ENCODE measurements around the gene TEX2. TPM values are rescaled to one million over a fixed set of nuclear protein-coding genes. Genes with fewer than 3 reads are reported as not detected.

The TEX2 gene
- total and polyA plus RNA-seq, 2 donors (not counting 3 experiments of a cell fraction or from before 2014, with no cell fraction given), result 13.3 to 25.8 TPM

GRCh38 chr17:64135000-64135399, 128.1 kb downstream of the TEX2 start:
- Histone ChIP-seq H3K4me2 (ENCODE audit: insufficient read depth, low read length) (no peak overlapping the region), H3K9ac (replicated peaks; ENCODE audit: extremely low read depth, insufficient read depth, low read length) (no peak overlapping the region), H4K20me1 (replicated peaks; ENCODE audit: control insufficient read depth, extremely low read depth, insufficient read depth, low read length) (no peaks in the 10 kb centered on the region), H3K9me3 (replicated peaks; ENCODE audit: control insufficient read depth, insufficient read depth, low read length) (no peaks in the 10 kb centered on the region), H3K27ac (ENCODE audit: insufficient read depth, low read depth, low read length) (no peak overlapping the region), H2AFZ (ENCODE audit: low read depth, low read length) (no peak overlapping the region), H3K4me1 (ENCODE audit: control insufficient read depth, extremely low read depth, insufficient read depth, low read length) (peaks cover 11% of the 10 kb centered on the region), H3K79me2 (ENCODE audit: control insufficient read depth, insufficient read depth, low read length) (no peaks in the 10 kb centered on the region), H3K4me3 (replicated peaks in 1 of 3; ENCODE audit: insufficient read depth in 1 of 3, low read depth in 1 of 3, low read length in 3 of 3) (no peak overlapping the region), H3K27me3 (ENCODE audit: control insufficient read depth in 2 of 2, insufficient read depth in 2 of 2, low read length in 2 of 2) (no peaks in the 10 kb centered on the region), H3K36me3 (ENCODE audit: control insufficient read depth in 2 of 2, extremely low read depth in 1 of 2, insufficient read depth in 2 of 2, low read length in 2 of 2) (no peaks in the 10 kb centered on the region), H3K9me1 (replicated peaks; ENCODE audit: control insufficient read depth, extremely low read depth, insufficient read depth, low read length) (no peaks in the 10 kb centered on the region)
- dilution Hi-C loops (cut with MboI; ENCODE audit: extremely low pct_ligation_motif_present, low sequenced_read_pairs) (loop anchor here (25.0 kb wide), 1 partner anchor 98 kb away; no protein-coding TSS in a partner anchor), intact Hi-C loops (cut with micrococcal nuclease) (no loop called here)
- no TSS peak for BruUV-seq (replicated peaks)
- ChIA-PET CTCF (interaction anchor here (0.8 to 10.7 kb wide), 5 partner anchors 72 to 224 kb away, joined by 3 to 802 read pairs (median 33); partner anchors contain the start of genes CSHL1, GH1 and ICAM2), POLR2A (no interaction called here)
- DNase-seq (ENCODE audit: low read depth, low spot score), result no peak
- FAIRE-seq, result no peak
- TF ChIP-seq FOS (IDR thresholded peaks at IDR 0.05; ENCODE audit: borderline replicate concordance, insufficient read depth, low read length), result no peak
- TF ChIP-seq JUN (IDR thresholded peaks at IDR 0.05; ENCODE audit: borderline replicate concordance, insufficient read depth, insufficient read length, low read depth), result no peak
- no peak for TF ChIP-seq MYC (IDR thresholded peaks at IDR 0.05; ENCODE audit: low read depth, low read length)

- Histone ChIP-seq H2AFZ (ENCODE audit: low read depth, low read length) (no peak overlapping the region), H4K20me1 (replicated peaks; ENCODE audit: control insufficient read depth, extremely low read depth, insufficient read depth, low read length) (no peaks in the 10 kb centered on the region), H3K9ac (replicated peaks; ENCODE audit: extremely low read depth, insufficient read depth, low read length) (no peak overlapping the region), H3K27ac (ENCODE audit: insufficient read depth, low read depth, low read length) (no peak overlapping the region), H3K27me3 (ENCODE audit: control insufficient read depth in 2 of 2, insufficient read depth in 2 of 2, low read length in 2 of 2) (no peaks in the 10 kb centered on the region), H3K79me2 (ENCODE audit: control insufficient read depth, insufficient read depth, low read length) (peaks cover under 1% of the 10 kb centered on the region), H3K9me1 (replicated peaks; ENCODE audit: control insufficient read depth, extremely low read depth, insufficient read depth, low read length) (no peaks in the 10 kb centered on the region), H3K4me1 (ENCODE audit: control insufficient read depth, extremely low read depth, insufficient read depth, low read length) (peaks cover 11% of the 10 kb centered on the region), H3K4me3 (replicated peaks in 1 of 3; ENCODE audit: insufficient read depth in 1 of 3, low read depth in 1 of 3, low read length in 3 of 3) (no peak overlapping the region), H3K4me2 (ENCODE audit: insufficient read depth, low read length) (no peak overlapping the region), H3K36me3 (ENCODE audit: control insufficient read depth in 2 of 2, extremely low read depth in 1 of 2, insufficient read depth in 2 of 2, low read length in 2 of 2) (no peaks in the 10 kb centered on the region), H3K9me3 (replicated peaks; ENCODE audit: control insufficient read depth, insufficient read depth, low read length) (no peaks in the 10 kb centered on the region)
- no TSS peak for BruUV-seq (replicated peaks)
- TF ChIP-seq MYC (IDR thresholded peaks at IDR 0.05; ENCODE audit: low read depth, low read length), result no peak
- TF ChIP-seq, protein P1, sequence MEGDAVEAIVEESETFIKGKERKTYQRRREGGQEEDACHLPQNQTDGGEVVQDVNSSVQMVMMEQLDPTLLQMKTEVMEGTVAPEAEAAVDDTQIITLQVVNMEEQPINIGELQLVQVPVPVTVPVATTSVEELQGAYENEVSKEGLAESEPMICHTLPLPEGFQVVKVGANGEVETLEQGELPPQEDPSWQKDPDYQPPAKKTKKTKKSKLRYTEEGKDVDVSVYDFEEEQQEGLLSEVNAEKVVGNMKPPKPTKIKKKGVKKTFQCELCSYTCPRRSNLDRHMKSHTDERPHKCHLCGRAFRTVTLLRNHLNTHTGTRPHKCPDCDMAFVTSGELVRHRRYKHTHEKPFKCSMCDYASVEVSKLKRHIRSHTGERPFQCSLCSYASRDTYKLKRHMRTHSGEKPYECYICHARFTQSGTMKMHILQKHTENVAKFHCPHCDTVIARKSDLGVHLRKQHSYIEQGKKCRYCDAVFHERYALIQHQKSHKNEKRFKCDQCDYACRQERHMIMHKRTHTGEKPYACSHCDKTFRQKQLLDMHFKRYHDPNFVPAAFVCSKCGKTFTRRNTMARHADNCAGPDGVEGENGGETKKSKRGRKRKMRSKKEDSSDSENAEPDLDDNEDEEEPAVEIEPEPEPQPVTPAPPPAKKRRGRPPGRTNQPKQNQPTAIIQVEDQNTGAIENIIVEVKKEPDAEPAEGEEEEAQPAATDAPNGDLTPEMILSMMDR (IDR thresholded peaks at IDR 0.05; ENCODE audit: extremely low read depth in 1 of 2, insufficient read depth in 1 of 2, low read depth in 1 of 2, low read length in 2 of 2), result no peak
- ChIA-PET POLR2A (interaction anchor here (1.1 to 1.6 kb wide), 4 partner anchors 11 to 133 kb away, joined by 3 to 12 read pairs (median 12); no protein-coding TSS in a partner anchor), CTCF (interaction anchor here (0.5 to 10.7 kb wide), 91 partner anchors 7 to 284 kb away, joined by 3 to 802 read pairs (median 7); partner anchors contain the start of genes CSHL1, GH1, ICAM2 and PRR29)
- DNase-seq (ENCODE audit: low read depth, low spot score) (no peak), FAIRE-seq (no peak)
- intact Hi-C loops (cut with micrococcal nuclease) (no loop called here), dilution Hi-C loops (cut with MboI; ENCODE audit: extremely low pct_ligation_motif_present, low sequenced_read_pairs) (loop anchor here (25.0 kb wide), 1 partner anchor 97 kb away; no protein-coding TSS in a partner anchor)
These were observed 128.7 kb downstream of the TEX2 start for GRCh38 chr17:64134216-64134970.

Measured in endothelial cell of umbilical vein (primary cell).